HG03103 (cell line): ENCODE results near the gene PACS1.
"Not testable (repeated sequence)": the region's sequence is repeated elsewhere in the genome, so short reads cannot be mapped to it uniquely, and the experiment has no call there.

Experiments
- ATAC-seq: cut with Tn5 transposase; IDR thresholded peaks from one replicate; pipeline ENCODE4 v1.9.1; 2021; ENCODE audit warnings: low read depth; ENCODE audit not compliant: unreplicated experiment

Gene PACS1

GRCh38 chr11:66106786-66107599 is 36.9 kb downstream of the PACS1 start:
- ATAC-seq: no peak

GRCh38 chr11:66107600-66108510 is 37.8 kb downstream of the PACS1 start:
- no peak for ATAC-seq

- no peak for ATAC-seq
Measured at GRCh38 chr11:66109294-66109693, 39.2 kb downstream of the PACS1 start.

- ATAC-seq: no peak
Measured at GRCh38 chr11:66111158-66111557, 41.1 kb downstream of the PACS1 start.

- ATAC-seq: no peak
Measured at GRCh38 chr11:66112041-66112491, 42.0 kb downstream of the PACS1 start.

- no peak for ATAC-seq
Measured at GRCh38 chr11:66112601-66113499, 42.8 kb downstream of the PACS1 start.

- ATAC-seq: not testable (repeated sequence)
Measured at GRCh38 chr11:66114957-66115356, 44.9 kb downstream of the PACS1 start.

- no peak for ATAC-seq
Measured at GRCh38 chr11:66115638-66116301, 45.7 kb downstream of the PACS1 start.

GRCh38 chr11:66116576-66117361 is 46.7 kb downstream of the PACS1 start:
- ATAC-seq: no peak

GRCh38 chr11:66118847-66119246 is 48.8 kb downstream of the PACS1 start:
- ATAC-seq: no peak

GRCh38 chr11:66119348-66120133 is 49.5 kb downstream of the PACS1 start:
- ATAC-seq: no peak

GRCh38 chr11:66121466-66121865 is 51.4 kb downstream of the PACS1 start:
- no peak for ATAC-seq

- ATAC-seq: no peak
Measured at GRCh38 chr11:66123902-66124301, 53.8 kb downstream of the PACS1 start.

GRCh38 chr11:66124564-66124963 is 54.5 kb downstream of the PACS1 start:
- ATAC-seq: no peak

GRCh38 chr11:66126064-66126463 is 56.0 kb downstream of the PACS1 start:
- no peak for ATAC-seq

- no peak for ATAC-seq
Measured at GRCh38 chr11:66126808-66127555, 56.9 kb downstream of the PACS1 start.

GRCh38 chr11:66130978-66131377 is 60.9 kb downstream of the PACS1 start:
- ATAC-seq: no peak
